ENCODE results near the gene ATXN7L3.

- TF ChIP-seq CTCF (IDR thresholded peaks at IDR 0.05) (no peak), POLR2AphosphoS5 (IDR thresholded peaks at IDR 0.05) (no peak), POLR2A (IDR thresholded peaks at IDR 0.05) (no peak)
Observed at GRCh38 chr17:44222112-44222869, 22.6 kb upstream of the ATXN7L3 start.
